ENCODE data around the gene CCDC74A. TPM values are rescaled to one million over a fixed set of nuclear protein-coding genes. Genes with fewer than 3 reads are reported as not detected.
"Not testable (repeated sequence)": the region's sequence is repeated elsewhere in the genome, so short reads cannot be mapped to it uniquely, and the experiment has no call there.

The CCDC74A gene
- total RNA-seq, 2 experiments from 2014 or later, result 10.2 to 10.4 TPM

DNA sequence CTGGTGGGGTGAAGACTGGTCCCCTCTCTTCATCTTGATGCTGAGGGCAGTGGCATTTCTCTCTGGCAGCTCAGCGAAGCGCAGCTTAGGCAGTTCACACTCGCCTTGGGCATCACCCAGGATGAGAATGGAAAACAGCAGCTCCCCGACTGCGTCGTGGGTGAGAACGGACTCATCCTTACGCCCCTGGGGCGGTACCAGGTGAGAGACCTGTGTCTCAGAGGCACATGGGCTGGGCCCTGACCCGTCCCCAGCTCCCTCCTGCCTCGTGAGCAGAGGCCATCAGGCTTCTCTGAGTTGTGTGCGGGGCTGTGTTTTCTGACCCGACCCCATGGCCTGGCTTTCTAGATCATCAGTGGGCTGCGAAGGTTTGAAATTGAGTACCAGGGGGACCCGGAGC, 8.2 kb upstream of the CCDC74A start:
- no peaks in the 10 kb centered on the region for H3K9me3 Mint-ChIP-seq
- ATAC-seq, result no peak
- peaks cover 3% of the 10 kb centered on the region for H3K4me1 Mint-ChIP-seq (ENCODE audit: low read depth)
- no peaks in the 10 kb centered on the region for H3K27me3 Mint-ChIP-seq
- DNase-seq, result no peak
- H3K36me3 Mint-ChIP-seq (ENCODE audit: low read depth), result peaks cover 14% of the 10 kb centered on the region
- TF ChIP-seq, protein P1, sequence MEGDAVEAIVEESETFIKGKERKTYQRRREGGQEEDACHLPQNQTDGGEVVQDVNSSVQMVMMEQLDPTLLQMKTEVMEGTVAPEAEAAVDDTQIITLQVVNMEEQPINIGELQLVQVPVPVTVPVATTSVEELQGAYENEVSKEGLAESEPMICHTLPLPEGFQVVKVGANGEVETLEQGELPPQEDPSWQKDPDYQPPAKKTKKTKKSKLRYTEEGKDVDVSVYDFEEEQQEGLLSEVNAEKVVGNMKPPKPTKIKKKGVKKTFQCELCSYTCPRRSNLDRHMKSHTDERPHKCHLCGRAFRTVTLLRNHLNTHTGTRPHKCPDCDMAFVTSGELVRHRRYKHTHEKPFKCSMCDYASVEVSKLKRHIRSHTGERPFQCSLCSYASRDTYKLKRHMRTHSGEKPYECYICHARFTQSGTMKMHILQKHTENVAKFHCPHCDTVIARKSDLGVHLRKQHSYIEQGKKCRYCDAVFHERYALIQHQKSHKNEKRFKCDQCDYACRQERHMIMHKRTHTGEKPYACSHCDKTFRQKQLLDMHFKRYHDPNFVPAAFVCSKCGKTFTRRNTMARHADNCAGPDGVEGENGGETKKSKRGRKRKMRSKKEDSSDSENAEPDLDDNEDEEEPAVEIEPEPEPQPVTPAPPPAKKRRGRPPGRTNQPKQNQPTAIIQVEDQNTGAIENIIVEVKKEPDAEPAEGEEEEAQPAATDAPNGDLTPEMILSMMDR (IDR thresholded peaks at IDR 0.05), result no peak
- no peak overlapping the region for H3K4me3 Mint-ChIP-seq
- ChIA-PET CTCF (interaction anchor here (0.7 kb wide), 1 partner anchor 27 kb away, joined by 3 read pairs; no protein-coding TSS in a partner anchor), POLR2A (no interaction called here)
- H3K27ac Mint-ChIP-seq, result no peak overlapping the region
- intact Hi-C loops (cut with micrococcal nuclease), result no loop called here

DNA sequence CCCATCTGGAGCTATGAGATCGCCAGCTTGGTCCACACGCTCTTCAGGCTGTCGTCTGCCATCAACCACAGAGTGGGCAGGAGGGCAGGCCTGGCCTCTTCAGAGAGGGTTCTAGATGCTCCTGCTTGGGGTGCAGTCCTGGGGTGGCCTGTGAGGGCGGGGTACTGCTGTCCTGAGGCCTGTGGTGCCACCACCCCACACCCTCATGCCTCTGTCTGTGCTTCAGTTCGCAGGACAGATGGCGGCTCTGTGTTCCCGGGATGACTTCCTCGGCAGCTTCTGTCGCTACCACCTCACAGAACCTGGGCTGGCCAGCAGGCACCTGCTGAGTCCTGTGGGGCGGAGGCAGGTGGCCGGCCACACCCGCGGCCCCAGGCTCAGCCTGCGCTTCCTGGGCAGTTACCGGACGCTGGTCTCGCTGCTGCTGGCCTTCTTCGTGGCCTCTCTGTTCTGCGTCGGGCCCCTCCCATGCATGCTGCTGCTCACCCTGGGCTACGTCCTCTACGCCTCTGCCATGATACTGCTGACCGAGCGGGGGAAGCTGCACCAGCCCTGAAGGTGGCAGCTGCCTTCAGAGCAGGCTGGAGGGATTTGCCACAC, 7.7 kb upstream of the CCDC74A start:
- CTCF ChIA-PET; POLR2A ChIA-PET; DNase-seq; H3K4me3 Mint-ChIP-seq; ATAC-seq; intact Hi-C loops (cut with micrococcal nuclease); H3K9me3 Mint-ChIP-seq; H3K4me1 Mint-ChIP-seq (ENCODE audit: low read depth); H3K27me3 Mint-ChIP-seq; H3K27ac Mint-ChIP-seq: not testable (repeated sequence)
- H3K36me3 Mint-ChIP-seq (ENCODE audit: low read depth), result peaks cover 14% of the 10 kb centered on the region

DNA sequence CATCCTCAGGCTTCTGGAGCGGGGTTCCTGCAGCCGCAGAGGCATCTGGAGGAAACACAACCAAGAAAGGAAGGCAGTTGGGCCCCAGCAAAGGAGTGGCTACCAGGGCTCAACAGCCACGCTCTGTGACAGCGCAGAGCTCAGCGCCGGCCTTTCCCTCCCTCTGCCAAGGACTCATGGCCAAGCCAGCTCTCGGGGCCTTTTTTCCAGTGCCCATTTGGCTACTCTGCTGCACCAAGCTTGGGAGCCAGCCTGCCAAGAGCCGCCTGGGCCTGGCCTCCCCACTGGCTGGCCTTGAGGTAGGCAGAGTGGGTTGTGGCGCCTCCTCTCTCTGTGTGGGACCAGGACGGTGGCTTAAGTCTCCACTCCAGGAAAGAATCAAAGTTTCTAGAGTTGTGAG, 7.2 kb upstream of the CCDC74A start:
- TF ChIP-seq, protein P1 (IDR thresholded peaks at IDR 0.05), result no peak
- ChIA-PET CTCF (no interaction called here), POLR2A (no interaction called here)
- H3K36me3 Mint-ChIP-seq (ENCODE audit: low read depth), result peaks cover 14% of the 10 kb centered on the region
- H3K27ac Mint-ChIP-seq, result no peak overlapping the region
- no peaks in the 10 kb centered on the region for H3K4me1 Mint-ChIP-seq (ENCODE audit: low read depth)
- DNase-seq (no peak), ATAC-seq (no peak)
- no peaks in the 10 kb centered on the region for H3K27me3 Mint-ChIP-seq
- H3K9me3 Mint-ChIP-seq, result no peaks in the 10 kb centered on the region
- intact Hi-C loops (cut with micrococcal nuclease), result no loop called here
- no peak overlapping the region for H3K4me3 Mint-ChIP-seq

DNA sequence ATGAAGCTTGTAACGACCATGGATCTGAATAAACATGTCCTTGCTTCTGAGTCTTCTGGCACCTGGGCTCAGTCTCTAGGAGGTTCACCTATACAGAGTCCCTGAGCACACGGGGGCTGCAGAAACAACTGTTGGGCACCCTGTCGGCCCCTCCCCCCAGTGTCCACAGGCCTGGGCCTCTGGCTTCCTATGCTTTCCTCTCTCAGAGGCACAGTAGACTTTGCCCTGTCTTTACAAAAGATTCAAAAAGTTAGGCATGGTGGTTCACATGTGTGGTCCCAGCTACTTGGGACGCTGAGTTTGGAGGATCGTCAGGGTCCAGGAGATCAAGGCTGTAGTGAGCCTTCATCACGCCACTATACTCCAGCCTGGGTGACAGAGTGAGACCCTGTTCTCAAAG, 6.2 kb upstream of the CCDC74A start:
- H3K4me1 Mint-ChIP-seq (ENCODE audit: low read depth), result not testable (repeated sequence)

DNA sequence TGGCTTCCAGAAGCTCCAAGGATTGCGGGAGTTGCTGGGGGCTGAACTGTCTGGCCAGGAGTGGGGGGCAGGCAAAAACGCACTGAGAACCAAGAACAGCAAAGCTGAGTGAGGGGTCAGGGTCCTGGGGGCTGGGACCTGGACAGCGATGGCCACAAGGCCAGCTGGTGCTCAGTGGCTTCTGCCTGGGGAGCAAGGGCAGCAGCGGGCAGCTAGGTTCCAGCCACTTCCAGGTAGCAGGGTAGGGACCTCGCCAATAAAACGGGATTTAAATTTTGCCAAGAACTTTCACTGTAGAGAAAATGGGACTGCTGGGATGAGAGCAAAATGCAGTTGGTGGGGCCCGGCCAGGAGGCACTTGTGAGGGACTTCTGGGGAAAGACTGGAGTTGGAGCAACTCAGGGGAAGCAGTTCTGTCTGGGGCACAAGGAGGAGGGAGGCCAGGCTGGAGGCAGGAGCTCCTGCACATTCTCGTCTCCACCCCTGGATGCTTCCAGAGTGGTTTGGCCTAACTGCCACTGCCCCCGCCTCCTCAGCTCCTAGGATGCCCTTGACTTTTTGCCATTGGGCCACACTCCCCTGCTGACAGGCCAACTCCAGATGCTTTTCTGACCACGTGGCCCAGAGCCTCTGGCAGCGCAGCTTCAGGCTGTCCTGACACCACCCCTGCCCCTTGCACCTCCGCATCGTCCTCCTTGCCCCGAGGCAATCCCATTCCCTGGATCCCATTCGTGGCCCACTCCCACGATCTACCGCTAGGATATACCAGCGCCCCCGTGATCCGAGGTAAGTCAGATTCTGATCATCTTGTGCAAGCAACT, 5.5 kb upstream of the CCDC74A start:
- no peak overlapping the region for H3K4me3 Mint-ChIP-seq
- no peak for ATAC-seq
- peaks cover 14% of the 10 kb centered on the region for H3K36me3 Mint-ChIP-seq (ENCODE audit: low read depth)
- TF ChIP-seq, protein P1 (IDR thresholded peaks at IDR 0.05), result no peak
- intact Hi-C loops (cut with micrococcal nuclease), result no loop called here
- CTCF ChIA-PET, result interaction anchor here (1.4 kb wide), 1 partner anchor 30 kb away, joined by 6 read pairs; the partner anchor contains the start of gene MZT2A
- DNase-seq, result no peak
- H3K27me3 Mint-ChIP-seq, result no peaks in the 10 kb centered on the region
- no peaks in the 10 kb centered on the region for H3K9me3 Mint-ChIP-seq
- no peak overlapping the region for H3K27ac Mint-ChIP-seq
- POLR2A ChIA-PET, result interaction anchor here (1.2 kb wide), 1 partner anchor 29 kb away, joined by 3 read pairs; no protein-coding TSS in a partner anchor
- no peaks in the 10 kb centered on the region for H3K4me1 Mint-ChIP-seq (ENCODE audit: low read depth)

More for the DNA sequence above, 6.2 kb upstream of the CCDC74A start:
- H3K4me3 Mint-ChIP-seq; intact Hi-C loops (cut with micrococcal nuclease); ATAC-seq; H3K27me3 Mint-ChIP-seq; H3K27ac Mint-ChIP-seq; H3K9me3 Mint-ChIP-seq; DNase-seq: not testable (repeated sequence)
- peaks cover 14% of the 10 kb centered on the region for H3K36me3 Mint-ChIP-seq (ENCODE audit: low read depth)
- POLR2A ChIA-PET, result interaction anchor here (1.2 kb wide), 1 partner anchor 29 kb away, joined by 3 read pairs; no protein-coding TSS in a partner anchor
- CTCF ChIA-PET, result interaction anchor here (1.4 kb wide), 1 partner anchor 29 kb away, joined by 6 read pairs; the partner anchor contains the start of gene MZT2A

DNA sequence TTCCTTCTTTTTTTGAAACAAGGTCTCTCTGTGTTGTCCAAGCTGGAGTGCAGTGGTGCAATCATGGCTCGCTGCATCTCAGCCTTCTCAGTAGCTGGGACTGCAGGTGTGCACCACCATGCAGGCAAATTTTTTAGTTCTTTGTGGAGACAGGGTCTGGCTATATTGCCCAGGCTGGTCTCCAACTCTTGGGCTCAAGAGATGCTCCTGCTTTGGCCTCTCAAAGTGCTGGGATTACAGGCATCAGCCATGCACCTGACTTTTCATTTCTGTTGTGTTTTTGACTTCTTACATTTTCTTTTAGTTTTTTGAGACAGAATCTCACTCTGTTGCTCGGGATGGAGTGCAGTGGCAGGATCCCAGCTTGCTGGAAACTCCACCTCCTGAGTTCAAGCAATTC, 2.4 kb upstream of the CCDC74A start:
- ATAC-seq; DNase-seq; POLR2A ChIA-PET; CTCF ChIA-PET; intact Hi-C loops (cut with micrococcal nuclease); H3K4me3 Mint-ChIP-seq; H3K27me3 Mint-ChIP-seq; H3K27ac Mint-ChIP-seq; H3K36me3 Mint-ChIP-seq (ENCODE audit: low read depth); H3K9me3 Mint-ChIP-seq: not testable (repeated sequence)
- H3K4me1 Mint-ChIP-seq (ENCODE audit: low read depth), result peaks cover 14% of the 10 kb centered on the region

DNA sequence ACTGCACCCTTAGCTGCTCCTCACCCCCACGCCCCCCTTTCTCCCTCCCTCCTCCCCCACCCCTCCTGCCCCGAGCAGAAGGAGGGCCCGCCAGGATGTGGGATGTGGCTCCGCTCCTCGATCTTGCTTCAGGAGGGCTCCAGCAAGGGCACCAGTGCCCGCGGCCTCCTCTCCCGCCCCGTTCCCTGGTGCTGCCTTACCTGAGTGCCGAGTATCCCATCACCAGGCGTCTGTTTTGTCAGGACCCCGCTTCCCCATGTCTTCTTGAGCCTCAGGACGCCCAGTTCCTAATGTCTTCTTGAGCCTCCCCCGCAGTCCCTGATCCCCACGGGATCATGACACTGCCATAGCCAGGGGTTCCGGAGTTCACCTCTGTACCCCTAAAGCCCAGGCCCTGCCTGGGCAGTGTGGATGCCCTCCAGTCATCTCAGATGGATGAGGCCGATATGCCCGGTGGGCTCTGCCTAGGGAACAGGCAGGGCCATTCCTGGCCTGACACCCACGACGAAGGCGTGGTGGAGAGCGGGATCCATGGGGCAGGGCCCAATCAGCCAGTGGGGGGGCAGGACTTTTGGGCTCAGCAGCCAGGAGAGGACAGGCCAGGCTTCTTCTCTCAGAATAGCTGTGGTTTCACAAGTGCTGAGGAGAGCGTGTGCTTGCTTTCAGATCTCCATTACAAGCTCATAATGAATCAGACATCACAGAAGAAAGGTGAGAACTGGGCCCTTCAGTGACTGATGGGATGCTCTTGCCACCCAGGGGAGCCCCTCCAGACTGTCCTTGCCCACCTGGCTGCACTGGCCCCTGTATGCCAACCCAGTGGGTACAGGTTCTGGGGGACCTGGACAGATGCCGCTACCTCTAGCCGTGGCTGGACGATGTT, 1.5 kb downstream of the CCDC74A start:
- H3K27ac Mint-ChIP-seq, result peak overlapping the region; percentile 25
- H3K36me3 Mint-ChIP-seq (ENCODE audit: low read depth); POLR2A ChIA-PET; H3K27me3 Mint-ChIP-seq; H3K9me3 Mint-ChIP-seq; intact Hi-C loops (cut with micrococcal nuclease): not testable (repeated sequence)
- H3K4me3 Mint-ChIP-seq, result peak overlapping the region; percentile 66
- peak; percentile 54 for ATAC-seq
- peaks cover 14% of the 10 kb centered on the region for H3K4me1 Mint-ChIP-seq (ENCODE audit: low read depth)
- CTCF ChIA-PET, result interaction anchor here (1.3 to 1.6 kb wide), 3 partner anchors 36 to 116 kb away, joined by 3 to 4 read pairs (median 4); partner anchors contain the start of gene MZT2A
- DNase-seq, result peak; percentile 41

DNA sequence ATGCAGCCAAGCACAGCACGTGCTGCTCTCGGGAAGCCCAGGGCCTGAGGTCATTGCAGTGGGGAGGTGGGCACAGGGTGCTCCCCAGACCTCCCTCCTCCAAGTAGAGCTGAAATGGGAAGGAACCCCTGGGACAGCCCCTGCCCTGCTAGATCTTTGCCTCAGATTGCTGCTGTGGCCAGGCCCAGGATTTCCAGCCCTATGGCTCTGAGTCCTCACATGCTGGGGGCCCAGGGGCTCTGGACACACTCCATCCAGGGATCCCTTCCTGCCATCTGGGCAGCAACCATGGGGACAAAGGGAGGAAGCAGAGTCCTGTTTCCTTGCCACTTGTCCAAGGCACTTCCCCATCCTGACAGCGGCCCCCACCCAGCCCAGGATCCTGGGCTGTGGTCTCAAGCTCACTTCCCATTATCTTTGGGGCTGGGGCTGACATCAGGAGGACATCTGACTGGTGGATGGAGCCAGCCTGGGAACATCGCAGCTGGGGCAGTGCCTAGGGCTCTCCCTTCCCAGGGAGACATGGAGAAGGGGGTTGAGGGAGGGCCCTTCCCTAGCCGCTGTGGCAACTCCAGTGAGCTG, 2.3 kb downstream of the CCDC74A start:
- CTCF ChIA-PET; H3K27me3 Mint-ChIP-seq; H3K9me3 Mint-ChIP-seq; H3K4me3 Mint-ChIP-seq; H3K27ac Mint-ChIP-seq; ATAC-seq; intact Hi-C loops (cut with micrococcal nuclease); DNase-seq; POLR2A ChIA-PET; H3K36me3 Mint-ChIP-seq (ENCODE audit: low read depth): not testable (repeated sequence)
- H3K4me1 Mint-ChIP-seq (ENCODE audit: low read depth), result peaks cover 14% of the 10 kb centered on the region
